Endothelial cell of umbilical vein (primary cell): ENCODE data around the gene IL25.

Source experiments
- EZH2 ChIP-seq: IDR thresholded peaks from 2 replicates; pipeline ENCODE4 v1.6.1; 2012; ENCODE audit warnings: borderline replicate concordance, low read depth, mild to moderate bottlenecking, moderate library complexity, low read length, inconsistent platforms; ENCODE audit not compliant: severe bottlenecking
- POLR2A ChIP-seq: IDR thresholded peaks from 2 replicates; pipeline ENCODE4 v1.6.1; 2012; ENCODE audit warnings: low read depth, mild to moderate bottlenecking, control low read depth, low read length
- POLR2AphosphoS5 ChIP-seq: IDR thresholded peaks from 2 replicates; pipeline ENCODE4 v1.6.1; 2012; ENCODE audit warnings: low read depth, mild to moderate bottlenecking, control low read depth, low read length, moderate library complexity; ENCODE audit not compliant: insufficient read depth
- TF ChIP-seq, protein P1 (sequence below), 2 donors: IDR thresholded peaks; 1 replicate in 1 of 2; 2 replicates in 1 of 2; pipeline ENCODE4 v1.5.1; 2011; ENCODE audit warnings: low read length in 2 of 2, mild to moderate bottlenecking in 2 of 2, moderate library complexity in 2 of 2, control low read depth in 1 of 2, inconsistent platforms in 1 of 2, low read depth in 1 of 2; ENCODE audit not compliant: insufficient read depth in 1 of 2; ENCODE audit errors: extremely low read depth in 1 of 2
- TF ChIP-seq, protein P2 (sequence below): IDR thresholded peaks from 2 replicates; pipeline ENCODE4 v1.6.1; 2011; ENCODE audit not compliant: insufficient read depth, insufficient read length

DNA sequence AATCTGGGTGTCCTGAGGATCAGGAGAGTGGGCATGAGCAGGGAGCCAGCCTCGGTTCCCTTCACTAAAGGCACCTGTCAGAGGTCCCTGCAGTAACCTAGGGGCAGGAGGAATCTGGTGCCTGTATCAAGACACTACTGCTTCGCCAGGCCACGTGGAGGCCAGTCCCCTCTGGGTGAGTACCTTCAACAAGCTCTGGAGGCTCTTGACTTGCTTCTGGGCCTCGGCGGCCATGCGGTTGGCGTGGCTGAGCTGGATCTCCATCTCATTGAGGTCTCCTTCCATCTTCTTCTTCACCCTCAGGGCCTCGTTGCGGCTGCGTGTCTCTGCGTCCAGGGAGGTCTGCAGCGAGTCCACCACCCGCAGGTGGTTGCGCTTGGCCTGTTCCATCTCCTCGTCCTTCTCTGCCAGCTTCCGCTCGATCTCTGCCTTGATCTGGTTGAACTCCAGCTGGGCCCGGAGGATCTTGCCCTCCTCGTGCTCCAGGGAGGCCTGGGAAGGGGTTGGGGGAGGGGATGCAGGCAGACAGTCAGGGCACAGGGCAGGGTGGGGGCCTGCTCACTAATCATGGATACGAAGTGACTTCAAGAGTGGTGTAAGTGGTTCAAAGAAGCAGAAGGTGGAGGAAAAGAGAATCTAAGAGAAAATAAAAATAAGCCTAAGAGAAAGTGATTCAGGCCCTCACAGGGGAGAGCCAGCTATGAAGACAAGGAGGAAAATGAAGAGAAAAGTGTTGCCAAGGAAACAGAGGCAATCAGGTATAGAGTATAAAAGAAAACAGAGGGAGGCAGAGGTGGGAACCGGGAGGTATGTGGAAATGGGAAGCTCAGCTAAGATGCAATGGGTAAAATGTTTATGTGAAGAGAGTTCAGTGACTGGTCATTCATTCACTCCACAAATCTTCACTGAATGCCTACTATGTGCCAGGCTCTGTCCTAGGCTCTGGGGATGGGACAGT, 43.5 kb downstream of the IL25 start:
- TF ChIP-seq, protein P1, sequence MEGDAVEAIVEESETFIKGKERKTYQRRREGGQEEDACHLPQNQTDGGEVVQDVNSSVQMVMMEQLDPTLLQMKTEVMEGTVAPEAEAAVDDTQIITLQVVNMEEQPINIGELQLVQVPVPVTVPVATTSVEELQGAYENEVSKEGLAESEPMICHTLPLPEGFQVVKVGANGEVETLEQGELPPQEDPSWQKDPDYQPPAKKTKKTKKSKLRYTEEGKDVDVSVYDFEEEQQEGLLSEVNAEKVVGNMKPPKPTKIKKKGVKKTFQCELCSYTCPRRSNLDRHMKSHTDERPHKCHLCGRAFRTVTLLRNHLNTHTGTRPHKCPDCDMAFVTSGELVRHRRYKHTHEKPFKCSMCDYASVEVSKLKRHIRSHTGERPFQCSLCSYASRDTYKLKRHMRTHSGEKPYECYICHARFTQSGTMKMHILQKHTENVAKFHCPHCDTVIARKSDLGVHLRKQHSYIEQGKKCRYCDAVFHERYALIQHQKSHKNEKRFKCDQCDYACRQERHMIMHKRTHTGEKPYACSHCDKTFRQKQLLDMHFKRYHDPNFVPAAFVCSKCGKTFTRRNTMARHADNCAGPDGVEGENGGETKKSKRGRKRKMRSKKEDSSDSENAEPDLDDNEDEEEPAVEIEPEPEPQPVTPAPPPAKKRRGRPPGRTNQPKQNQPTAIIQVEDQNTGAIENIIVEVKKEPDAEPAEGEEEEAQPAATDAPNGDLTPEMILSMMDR (IDR thresholded peaks at IDR 0.05; ENCODE audit: extremely low read depth in 1 of 2, insufficient read depth in 1 of 2, low read depth in 1 of 2, low read length in 2 of 2) = no peak
- no peak for TF ChIP-seq POLR2AphosphoS5
- no peak for TF ChIP-seq EZH2
- no peak for TF ChIP-seq POLR2A
- TF ChIP-seq, protein P2, sequence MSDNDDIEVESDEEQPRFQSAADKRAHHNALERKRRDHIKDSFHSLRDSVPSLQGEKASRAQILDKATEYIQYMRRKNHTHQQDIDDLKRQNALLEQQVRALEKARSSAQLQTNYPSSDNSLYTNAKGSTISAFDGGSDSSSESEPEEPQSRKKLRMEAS = no peak
